Type B pancreatic cell (in vitro differentiated cells): ENCODE data around the gene SYPL2. TPM values are rescaled to one million over a fixed set of nuclear protein-coding genes. Genes with fewer than 3 reads are reported as not detected.

Source experiments
- DNase-seq: peaks from one replicate; pipeline ENCODE4 v3.0.0; 2021; ENCODE audit warnings: mixed read lengths; ENCODE audit not compliant: unreplicated experiment; ENCODE audit errors: extremely low spot score
- H3K27ac Mint-ChIP-seq: 2 replicates; pipeline ENCODE4 v1.8.0; 2021; ENCODE audit warnings: mild to moderate bottlenecking, mixed read lengths
- H3K27me3 Mint-ChIP-seq: 2 replicates; pipeline ENCODE4 v1.8.0; 2021; ENCODE audit warnings: mixed read lengths
- H3K36me3 Mint-ChIP-seq: 2 replicates; pipeline ENCODE4 v1.8.0; 2021; ENCODE audit warnings: mixed read lengths
- H3K4me1 Mint-ChIP-seq: one replicate; pipeline ENCODE4 v1.8.0; 2021; ENCODE audit warnings: mixed read lengths; ENCODE audit not compliant: unreplicated experiment
- H3K4me3 Mint-ChIP-seq: 2 replicates; pipeline ENCODE4 v1.8.0; 2021; ENCODE audit warnings: mild to moderate bottlenecking, mixed read lengths
- H3K9me3 Mint-ChIP-seq: 2 replicates; pipeline ENCODE4 v1.8.0; 2021; ENCODE audit warnings: mixed read lengths
- CTCF ChIP-seq: fragments of 200-600 bp; sonication (generic); conservative IDR thresholded peaks from 2 replicates; pipeline ENCODE4 v1.5.0; 2021; ENCODE audit warnings: antibody characterized with exemption, mild to moderate bottlenecking
- total RNA-seq: library from RNA; stranded (reverse); gene quantifications from 2 replicates; pipeline ENCODE4 v1.2.1, GENCODE V29; 2021; ENCODE audit warnings: low replicate concordance

The SYPL2 gene
- total RNA-seq, 1 donor from 2014 or later = 0.58 TPM

GRCh38 chr1:109523706-109524105 is 57.4 kb downstream of the SYPL2 start:
- Mint-ChIP-seq H3K4me3 (no peak overlapping the region), H3K36me3 (no peaks in the 10 kb centered on the region), H3K27ac (no peak overlapping the region), H3K27me3 (peaks cover 42% of the 10 kb centered on the region), H3K9me3 (no peaks in the 10 kb centered on the region), H3K4me1 (peaks cover 9% of the 10 kb centered on the region)
- no peak for TF ChIP-seq CTCF
- DNase-seq = no peak

GRCh38 chr1:109527098-109527811 is 60.9 kb downstream of the SYPL2 start:
- DNase-seq = no peak
- Mint-ChIP-seq H3K27ac (no peak overlapping the region), H3K36me3 (no peaks in the 10 kb centered on the region), H3K4me3 (no peak overlapping the region), H3K9me3 (no peaks in the 10 kb centered on the region), H3K4me1 (peaks cover 22% of the 10 kb centered on the region), H3K27me3 (peaks cover 28% of the 10 kb centered on the region)
- no peak for TF ChIP-seq CTCF

- H3K4me1 Mint-ChIP-seq = peaks cover 28% of the 10 kb centered on the region
- H3K4me3 Mint-ChIP-seq = no peak overlapping the region
- DNase-seq = no peak
- no peaks in the 10 kb centered on the region for H3K36me3 Mint-ChIP-seq
- TF ChIP-seq CTCF = no peak
- peaks cover 20% of the 10 kb centered on the region for H3K27me3 Mint-ChIP-seq
- no peak overlapping the region for H3K27ac Mint-ChIP-seq
- no peaks in the 10 kb centered on the region for H3K9me3 Mint-ChIP-seq
Observed at GRCh38 chr1:109527846-109528695, 61.7 kb downstream of the SYPL2 start.

GRCh38 chr1:109528712-109529111 is 62.4 kb downstream of the SYPL2 start:
- no peaks in the 10 kb centered on the region for H3K36me3 Mint-ChIP-seq
- H3K9me3 Mint-ChIP-seq = no peaks in the 10 kb centered on the region
- H3K27ac Mint-ChIP-seq = no peak overlapping the region
- peaks cover 20% of the 10 kb centered on the region for H3K27me3 Mint-ChIP-seq
- no peak overlapping the region for H3K4me3 Mint-ChIP-seq
- DNase-seq = no peak
- peaks cover 28% of the 10 kb centered on the region for H3K4me1 Mint-ChIP-seq
- TF ChIP-seq CTCF = no peak

GRCh38 chr1:109529881-109530456 is 63.6 kb downstream of the SYPL2 start:
- peaks cover 20% of the 10 kb centered on the region for H3K27me3 Mint-ChIP-seq

More at GRCh38 chr1:109529881-109530456, 63.6 kb downstream of the SYPL2 start:
- no peaks in the 10 kb centered on the region for H3K36me3 Mint-ChIP-seq
- no peaks in the 10 kb centered on the region for H3K9me3 Mint-ChIP-seq
- H3K27ac Mint-ChIP-seq = peak overlapping the region; percentile 50
- peaks cover 28% of the 10 kb centered on the region for H3K4me1 Mint-ChIP-seq
- no peak overlapping the region for H3K4me3 Mint-ChIP-seq
- TF ChIP-seq CTCF = no peak
- DNase-seq = no peak
